ENCODE results near the gene ZNF275.

ZNF275 gene

DNA sequence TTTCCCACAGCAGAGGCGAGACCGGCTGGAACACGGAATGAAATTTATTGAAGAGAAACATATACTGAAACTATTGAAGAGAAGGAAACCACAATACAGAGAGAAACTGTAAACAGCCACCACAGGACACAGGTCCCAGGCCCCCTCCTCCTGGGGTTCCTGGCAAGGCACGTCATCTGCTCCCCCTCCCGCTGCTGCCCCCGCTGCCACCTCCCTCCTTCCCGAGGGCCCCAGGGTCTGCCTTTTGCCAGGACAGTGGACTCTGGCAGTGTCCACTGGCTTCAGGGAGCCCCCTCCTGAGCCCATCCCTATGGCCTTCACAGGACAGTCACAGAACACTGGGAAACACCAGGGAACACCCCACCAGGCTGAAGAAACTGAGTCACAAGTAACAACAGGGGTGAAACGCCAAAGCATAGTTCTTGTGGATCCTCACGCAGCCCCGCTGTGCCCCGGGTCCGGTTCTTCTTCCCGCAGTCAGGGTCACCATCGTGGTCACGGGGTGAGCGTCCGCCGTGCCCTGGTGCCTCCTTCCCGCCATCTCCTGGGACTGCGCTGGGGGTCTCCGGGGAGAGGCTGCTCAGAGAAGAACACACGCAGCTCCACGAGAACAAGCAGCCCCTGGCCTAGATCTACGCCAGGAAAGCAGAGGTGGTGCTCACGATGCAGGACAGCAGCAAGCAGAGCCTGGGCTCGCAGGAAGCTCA is 61.8 kb downstream of the ZNF275 start:
- TF ChIP-seq, protein P1, sequence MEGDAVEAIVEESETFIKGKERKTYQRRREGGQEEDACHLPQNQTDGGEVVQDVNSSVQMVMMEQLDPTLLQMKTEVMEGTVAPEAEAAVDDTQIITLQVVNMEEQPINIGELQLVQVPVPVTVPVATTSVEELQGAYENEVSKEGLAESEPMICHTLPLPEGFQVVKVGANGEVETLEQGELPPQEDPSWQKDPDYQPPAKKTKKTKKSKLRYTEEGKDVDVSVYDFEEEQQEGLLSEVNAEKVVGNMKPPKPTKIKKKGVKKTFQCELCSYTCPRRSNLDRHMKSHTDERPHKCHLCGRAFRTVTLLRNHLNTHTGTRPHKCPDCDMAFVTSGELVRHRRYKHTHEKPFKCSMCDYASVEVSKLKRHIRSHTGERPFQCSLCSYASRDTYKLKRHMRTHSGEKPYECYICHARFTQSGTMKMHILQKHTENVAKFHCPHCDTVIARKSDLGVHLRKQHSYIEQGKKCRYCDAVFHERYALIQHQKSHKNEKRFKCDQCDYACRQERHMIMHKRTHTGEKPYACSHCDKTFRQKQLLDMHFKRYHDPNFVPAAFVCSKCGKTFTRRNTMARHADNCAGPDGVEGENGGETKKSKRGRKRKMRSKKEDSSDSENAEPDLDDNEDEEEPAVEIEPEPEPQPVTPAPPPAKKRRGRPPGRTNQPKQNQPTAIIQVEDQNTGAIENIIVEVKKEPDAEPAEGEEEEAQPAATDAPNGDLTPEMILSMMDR (IDR thresholded peaks at IDR 0.05; ENCODE audit: low read depth, low read length) = no peak
- no peaks in the 10 kb centered on the region for H3K9me3 ChIP-seq
- no peak overlapping the region for H3K4me3 ChIP-seq (ENCODE audit: low read depth, low read length)
- no peaks in the 10 kb centered on the region for H3K4me1 ChIP-seq
- DNase-seq = no peak
- H3K36me3 ChIP-seq = no peaks in the 10 kb centered on the region
- no peaks in the 10 kb centered on the region for H3K27me3 ChIP-seq

DNA sequence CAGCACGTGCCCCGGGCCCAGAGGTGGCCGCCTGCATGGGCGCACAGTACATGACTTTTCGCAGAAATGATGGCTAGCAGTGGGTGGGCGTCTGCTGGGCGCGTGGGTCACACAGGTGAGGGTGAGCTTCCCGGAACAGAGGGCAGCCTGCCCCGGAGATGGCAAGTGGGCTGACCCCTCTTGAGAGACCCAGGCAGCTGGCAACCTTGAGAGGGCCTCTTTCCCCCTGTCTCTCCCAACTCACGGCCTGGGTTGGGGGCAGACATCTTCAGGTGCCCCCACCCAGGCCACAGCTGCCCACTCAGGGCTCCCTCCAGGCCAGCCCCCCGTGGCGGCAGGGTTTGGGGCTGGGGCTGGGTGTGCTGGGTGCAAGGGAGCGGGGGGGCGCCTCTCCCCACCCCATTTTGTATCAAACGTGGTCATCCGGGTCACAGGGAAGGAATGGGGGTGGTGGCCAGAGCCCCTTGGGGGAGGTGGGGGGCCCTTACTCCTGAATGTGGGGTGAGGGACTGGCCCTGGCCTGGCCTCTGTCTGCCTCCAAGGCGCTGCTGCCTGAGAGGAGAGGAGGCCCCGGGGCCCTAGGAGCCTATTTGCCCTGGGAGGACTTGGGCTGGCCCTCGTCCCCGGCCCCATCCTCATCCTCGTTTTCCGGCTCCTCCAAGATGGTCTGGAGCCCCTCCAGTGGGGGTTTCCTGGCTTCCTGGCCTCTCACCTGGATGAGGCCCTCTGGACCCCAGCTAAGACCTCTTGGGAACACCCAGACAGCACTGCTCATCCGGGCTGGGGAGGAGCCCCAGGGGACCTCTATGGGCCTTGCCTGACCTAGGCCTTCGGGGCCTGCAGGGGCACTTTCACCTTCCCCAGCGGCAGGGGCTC is 62.6 kb downstream of the ZNF275 start:
- TF ChIP-seq, protein P1 (IDR thresholded peaks at IDR 0.05; ENCODE audit: low read depth, low read length) = no peak
- Histone ChIP-seq H3K4me1 (no peaks in the 10 kb centered on the region), H3K36me3 (no peaks in the 10 kb centered on the region), H3K9me3 (no peaks in the 10 kb centered on the region), H3K27me3 (no peaks in the 10 kb centered on the region), H3K4me3 (ENCODE audit: low read depth, low read length) (no peak overlapping the region)
- DNase-seq = no peak

DNA sequence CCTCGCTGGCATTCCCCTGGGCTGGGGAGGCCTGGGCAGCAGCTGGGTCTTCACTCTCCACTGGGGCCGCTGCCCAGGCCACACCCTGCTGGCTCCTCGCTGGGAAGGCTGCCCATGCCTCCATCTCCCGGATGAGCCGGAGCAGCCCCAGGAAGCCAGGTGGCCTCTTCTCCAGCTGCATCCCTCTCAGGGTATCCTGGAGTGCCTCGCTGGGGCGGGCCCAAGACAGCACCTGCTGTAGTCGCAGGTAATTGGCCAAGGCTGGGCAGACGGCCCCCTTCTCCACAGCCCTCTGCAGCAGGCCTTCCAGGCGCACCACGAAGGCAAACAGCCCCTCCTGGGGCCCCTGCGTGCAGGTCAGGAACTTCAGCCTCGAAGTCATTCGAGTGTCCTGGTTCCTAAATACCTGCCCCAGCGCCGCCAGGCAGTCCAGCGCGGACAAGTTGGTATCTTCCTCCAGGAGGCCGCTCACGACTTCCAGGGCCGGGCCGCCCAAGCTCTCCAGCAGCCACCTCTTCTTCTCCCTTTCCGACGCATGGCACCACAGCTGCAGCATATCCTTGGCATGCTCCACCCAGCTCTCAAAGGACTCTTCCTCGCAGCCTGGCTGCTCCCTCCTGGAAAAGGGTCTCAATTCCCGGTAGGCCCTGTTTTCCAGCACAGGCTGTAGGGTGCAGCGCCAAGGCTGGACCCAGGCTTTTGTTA is 63.5 kb downstream of the ZNF275 start:
- TF ChIP-seq, protein P1 (IDR thresholded peaks at IDR 0.05; ENCODE audit: low read depth, low read length) = no peak

DNA sequence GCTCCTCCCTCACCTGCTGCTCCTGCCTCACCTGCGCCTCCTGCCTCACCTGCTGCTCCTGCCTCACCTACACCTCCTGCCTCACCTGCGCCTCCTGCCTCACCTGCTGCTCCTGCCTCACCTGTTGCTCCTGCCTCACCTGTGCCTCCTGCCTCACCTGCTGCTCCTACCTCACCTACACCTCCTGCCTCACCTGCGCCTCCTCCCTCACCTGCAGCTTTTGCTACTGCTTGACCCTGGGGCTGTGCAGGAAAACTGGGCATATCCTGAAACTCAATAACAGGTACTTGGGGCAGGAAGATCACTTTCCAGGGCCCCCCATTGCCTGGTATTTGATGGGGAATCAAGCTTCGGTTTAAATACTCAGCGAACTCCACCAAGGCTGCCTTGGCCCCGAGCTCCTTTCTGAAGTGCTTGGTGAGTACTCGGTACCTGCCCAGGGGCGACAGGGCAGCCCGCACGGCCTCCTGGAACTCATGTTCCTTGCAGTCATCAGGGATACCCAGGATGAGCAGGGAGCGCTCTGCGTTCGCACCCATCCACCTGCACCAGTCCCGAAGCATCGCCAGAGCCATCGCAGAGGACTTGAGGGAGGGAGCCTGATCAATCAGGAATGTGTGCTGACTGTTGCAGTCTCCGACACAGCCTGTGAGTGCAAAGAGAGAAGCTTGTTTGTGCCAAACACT is 64.5 kb downstream of the ZNF275 start:
- H3K36me3 ChIP-seq = no peaks in the 10 kb centered on the region
- no peaks in the 10 kb centered on the region for H3K27me3 ChIP-seq
- DNase-seq = no peak
- no peaks in the 10 kb centered on the region for H3K9me3 ChIP-seq
- TF ChIP-seq, protein P1 (IDR thresholded peaks at IDR 0.05; ENCODE audit: low read depth, low read length) = no peak
- no peak overlapping the region for H3K4me3 ChIP-seq (ENCODE audit: low read depth, low read length)
- H3K4me1 ChIP-seq = no peaks in the 10 kb centered on the region

More for the DNA sequence above, 63.5 kb downstream of the ZNF275 start:
- no peaks in the 10 kb centered on the region for H3K9me3 ChIP-seq
- H3K4me1 ChIP-seq = no peaks in the 10 kb centered on the region
- no peaks in the 10 kb centered on the region for H3K27me3 ChIP-seq
- DNase-seq = no peak
- no peaks in the 10 kb centered on the region for H3K36me3 ChIP-seq
- no peak overlapping the region for H3K4me3 ChIP-seq (ENCODE audit: low read depth, low read length)

DNA sequence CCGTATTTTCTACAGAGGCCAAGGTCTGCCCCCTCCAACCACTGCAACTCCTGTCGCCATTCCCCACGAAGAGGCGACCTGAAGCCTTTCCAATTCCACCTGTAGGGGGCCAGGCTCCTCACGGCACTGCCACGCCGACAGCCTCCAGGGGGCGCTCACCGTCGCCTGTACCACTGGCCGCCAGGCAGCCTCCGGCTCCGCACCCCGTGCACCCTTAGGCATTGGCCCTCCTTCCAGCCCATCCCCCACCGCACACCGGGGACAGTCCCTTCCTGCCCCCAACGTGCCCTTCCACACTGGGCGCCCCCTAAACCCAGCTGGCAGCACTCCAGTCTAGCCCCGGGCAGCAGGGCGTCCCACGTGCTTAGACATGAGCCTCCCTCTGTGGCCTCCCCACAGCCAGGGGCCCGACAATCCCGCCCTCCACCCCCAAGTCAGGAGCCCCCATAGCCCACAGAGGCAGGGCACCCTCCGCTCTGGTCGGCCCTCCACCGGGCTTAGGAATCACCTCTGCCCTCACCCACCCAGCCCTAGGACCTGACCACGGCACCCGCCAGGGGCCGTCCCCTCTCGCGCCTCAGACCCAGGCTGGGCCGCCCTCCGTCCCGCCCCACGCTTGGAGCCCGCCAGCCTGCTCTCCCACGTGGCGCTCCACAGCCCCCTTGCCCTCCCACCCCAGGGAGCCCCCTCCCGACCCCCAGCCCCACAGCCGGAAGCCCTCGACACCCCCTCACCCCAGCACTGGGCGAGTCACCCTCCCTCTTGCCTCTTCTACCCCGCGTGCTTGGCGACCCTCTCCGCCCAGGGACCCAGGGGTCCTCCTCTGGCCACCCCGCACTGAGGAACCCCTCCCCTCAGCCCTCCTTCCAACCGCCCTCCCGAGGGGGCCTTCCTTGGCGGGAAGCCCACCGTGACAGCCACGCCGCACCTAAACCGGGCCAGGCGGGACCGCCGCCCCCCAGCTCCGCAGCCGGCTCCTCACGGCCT is 66.5 kb downstream of the ZNF275 start:
- Histone ChIP-seq H3K36me3 (no peaks in the 10 kb centered on the region), H3K27me3 (no peaks in the 10 kb centered on the region; the same call in 1 of the 2 replicates), H3K9me3 (no peaks in the 10 kb centered on the region), H3K4me1 (no peaks in the 10 kb centered on the region), H3K4me3 (ENCODE audit: low read depth, low read length) (no peak overlapping the region)
- DNase-seq = peak; percentile 72
- TF ChIP-seq, protein P1 (IDR thresholded peaks at IDR 0.05; ENCODE audit: low read depth, low read length) = peak; percentile 95

Data from BE2C (cell line).